Glomerular endothelial cell (primary cell): ENCODE results near the gene ENPP1. TPM values are rescaled to one million over a fixed set of nuclear protein-coding genes. Genes with fewer than 3 reads are reported as not detected.

ENCODE experiments used
- DNase-seq: peaks from one replicate; pipeline ENCODE4 v3.0.0-alpha.2; 2011; ENCODE audit warnings: low read depth, low spot score; ENCODE audit errors: extremely low read depth
- total RNA-seq: library from RNA; depleted of rRNA; stranded (reverse); fragments of >200 nt; gene quantifications from 2 replicates; pipeline ENCODE4 v1.2.3, GENCODE V29; 2015

ENPP1 gene
- total RNA-seq = 0.53 and 1.2 TPM in 2 replicates

- no peak for DNase-seq
These were observed at the start of gene ENPP1 for GRCh38 chr6:131807644-131808459. Gene ENPP1, plus strand, starts transcription at chr6:131808020. Its CDS starts 16 bp downstream, at chr6:131808036.

- no peak for DNase-seq
These were observed 48.9 kb upstream of the ENPP1 start for GRCh38 chr6:131758920-131759319.

- DNase-seq = no peak
These were observed 46.6 kb upstream of the ENPP1 start for GRCh38 chr6:131761060-131761761.

- DNase-seq = no peak
These were observed 46.1 kb upstream of the ENPP1 start for GRCh38 chr6:131761762-131762067.

- no peak for DNase-seq
These were observed 44.8 kb upstream of the ENPP1 start for GRCh38 chr6:131762984-131763383.

- DNase-seq = no peak
These were observed 44.1 kb upstream of the ENPP1 start for GRCh38 chr6:131763749-131764148.

GRCh38 chr6:131764350-131764749 is 43.5 kb upstream of the ENPP1 start:
- no peak for DNase-seq

GRCh38 chr6:131765081-131765803 is 42.6 kb upstream of the ENPP1 start:
- DNase-seq = no peak

- DNase-seq = no peak
These were observed 42.0 kb upstream of the ENPP1 start for GRCh38 chr6:131765804-131766135.

GRCh38 chr6:131766631-131767030 is 41.2 kb upstream of the ENPP1 start:
- DNase-seq = no peak

- DNase-seq = no peak
These were observed 38.9 kb upstream of the ENPP1 start for GRCh38 chr6:131768964-131769363.

- no peak for DNase-seq
These were observed 38.3 kb upstream of the ENPP1 start for GRCh38 chr6:131769385-131770141.

- no peak for DNase-seq
These were observed 37.0 kb upstream of the ENPP1 start for GRCh38 chr6:131770776-131771175.

- DNase-seq = no peak
These were observed 34.4 kb upstream of the ENPP1 start for GRCh38 chr6:131773284-131773950.

GRCh38 chr6:131775886-131776285 is 31.9 kb upstream of the ENPP1 start:
- no peak for DNase-seq

GRCh38 chr6:131776985-131777384 is 30.8 kb upstream of the ENPP1 start:
- DNase-seq = no peak

- DNase-seq = no peak
These were observed 29.7 kb upstream of the ENPP1 start for GRCh38 chr6:131778169-131778568.

GRCh38 chr6:131779304-131779703 is 28.5 kb upstream of the ENPP1 start:
- no peak for DNase-seq

- no peak for DNase-seq
These were observed 27.2 kb upstream of the ENPP1 start for GRCh38 chr6:131780600-131780999.

- no peak for DNase-seq
These were observed 26.1 kb upstream of the ENPP1 start for GRCh38 chr6:131781687-131782086.

GRCh38 chr6:131782764-131783163 is 25.1 kb upstream of the ENPP1 start:
- no peak for DNase-seq
